Activated CD4-positive, CD25-positive, alpha-beta regulatory T cell treated with anti-CD3 and anti-CD28 coated beads, Interleukin-2, amount 50 U/mL, for 24 hours (primary cell): ENCODE results near the gene HSPBP1.
A peak's percentile ranks its signal among the peaks of the same experiment; 100 is the strongest.

ENCODE experiments used
- ATAC-seq, 2 donors: fragments of 150-1000 bp; cut with Tn5 transposase; one replicate each; pipeline ENCODE4 v1.10.0; 2021; ENCODE audit warnings: mild to moderate bottlenecking in 1 of 2, moderate library complexity in 1 of 2

Gene HSPBP1

DNA sequence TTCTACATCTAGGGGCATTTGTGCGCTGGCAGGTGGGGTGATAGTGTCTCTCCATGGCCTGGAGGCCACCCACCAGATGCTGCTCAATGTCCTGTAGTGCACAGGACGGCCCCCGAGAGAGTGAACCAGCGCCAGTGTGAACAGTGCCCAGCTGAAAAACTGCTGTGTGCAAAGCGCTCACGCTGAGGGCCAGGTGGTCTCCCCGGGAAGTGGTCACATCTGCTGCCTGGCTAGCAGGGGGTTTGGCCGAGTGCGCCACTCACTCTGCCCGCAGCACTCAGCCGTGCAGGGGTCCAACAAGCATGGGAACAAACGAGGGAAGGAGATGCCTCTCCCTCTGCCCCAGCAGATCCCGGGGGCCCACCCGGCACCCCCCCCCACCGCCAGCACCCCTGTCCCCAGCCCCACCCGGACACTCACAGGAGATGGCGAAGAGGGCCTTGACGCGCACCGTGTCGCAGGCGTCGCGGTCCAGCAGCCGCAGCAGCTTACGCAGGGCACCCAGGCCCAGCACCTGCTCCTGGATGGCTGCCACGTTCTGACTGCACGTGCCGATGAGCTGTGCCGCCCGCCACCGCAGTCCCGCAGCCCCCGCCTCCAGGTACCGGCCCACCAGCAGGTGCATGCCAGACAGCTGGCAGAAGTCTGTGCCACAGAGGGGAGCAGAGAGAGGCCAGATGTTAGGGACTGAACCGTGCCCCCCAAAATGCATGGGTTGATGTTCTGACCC, 5.8 kb downstream of the HSPBP1 start:
- ATAC-seq = no peak

DNA sequence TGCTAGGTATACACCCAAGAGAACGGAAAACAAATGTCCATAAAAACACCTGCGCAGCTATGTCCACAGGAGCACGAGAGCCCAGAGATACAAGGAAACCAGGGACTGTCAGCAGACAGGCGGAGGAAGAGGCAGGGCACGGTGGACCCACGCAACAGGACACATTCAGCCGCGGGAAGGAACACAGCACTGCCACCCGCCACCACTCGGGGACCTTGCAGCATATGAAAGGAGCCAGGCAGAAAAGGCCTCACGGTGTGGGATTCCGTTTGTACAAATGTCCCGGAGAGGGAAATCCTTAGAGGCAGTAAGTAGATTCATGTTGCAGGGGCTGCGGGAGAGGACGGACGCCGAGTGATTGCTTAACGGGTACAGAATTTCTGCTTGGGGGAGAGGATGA, 7.8 kb downstream of the HSPBP1 start:
- no peak for ATAC-seq

DNA sequence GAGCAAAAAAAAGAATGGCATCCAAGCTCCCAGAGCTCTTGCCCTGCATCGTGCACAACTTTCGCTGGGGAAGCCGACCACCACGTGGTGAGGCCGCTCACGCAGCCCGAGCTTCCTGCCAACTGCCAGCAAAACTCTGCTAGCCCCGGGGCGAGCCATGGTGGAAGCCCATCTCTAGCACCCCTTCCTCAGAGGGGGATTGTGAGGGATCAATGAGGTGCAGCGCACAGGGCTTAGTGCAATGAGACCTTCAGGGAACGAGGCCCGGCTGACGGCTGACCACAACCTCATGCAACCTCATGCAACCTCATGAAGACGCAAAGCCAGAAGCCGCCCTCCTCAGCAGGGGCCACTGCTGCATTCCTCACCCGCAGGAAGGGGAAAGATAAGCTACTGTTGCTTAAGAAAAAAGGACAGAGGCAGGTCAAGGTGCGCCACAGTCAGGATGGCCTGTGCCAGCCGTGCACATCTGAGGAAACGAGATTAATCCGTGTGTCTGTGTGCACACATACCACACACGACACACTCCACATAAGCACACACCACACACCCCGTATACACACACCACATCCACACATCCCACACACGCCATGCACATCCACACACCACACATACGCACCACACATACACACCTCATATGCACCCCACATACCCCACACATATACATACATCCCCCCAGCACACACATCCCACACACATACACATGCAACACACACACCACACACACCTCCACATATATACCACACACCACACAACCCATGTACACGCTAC, 9.6 kb downstream of the HSPBP1 start:
- no peak for ATAC-seq

DNA sequence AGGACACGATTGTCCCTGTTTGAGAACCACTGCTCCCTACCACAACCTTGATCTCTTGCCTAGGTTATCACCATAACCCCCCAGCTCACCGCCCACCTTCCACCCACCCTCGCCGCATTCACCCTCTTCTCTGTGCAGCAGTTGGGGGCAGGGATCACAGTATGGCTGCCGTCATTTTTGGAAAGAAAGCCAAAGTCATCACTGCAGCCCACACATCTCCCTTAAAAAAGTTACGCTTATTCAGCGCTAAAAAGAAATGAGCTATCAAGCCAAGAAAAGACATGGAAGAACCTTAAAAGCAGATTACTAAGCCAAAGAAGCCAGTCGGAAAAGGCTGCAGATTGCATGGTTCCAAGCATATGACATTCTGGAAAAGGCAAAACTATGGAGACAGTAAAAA, 10.6 kb downstream of the HSPBP1 start:
- ATAC-seq = no peak

DNA sequence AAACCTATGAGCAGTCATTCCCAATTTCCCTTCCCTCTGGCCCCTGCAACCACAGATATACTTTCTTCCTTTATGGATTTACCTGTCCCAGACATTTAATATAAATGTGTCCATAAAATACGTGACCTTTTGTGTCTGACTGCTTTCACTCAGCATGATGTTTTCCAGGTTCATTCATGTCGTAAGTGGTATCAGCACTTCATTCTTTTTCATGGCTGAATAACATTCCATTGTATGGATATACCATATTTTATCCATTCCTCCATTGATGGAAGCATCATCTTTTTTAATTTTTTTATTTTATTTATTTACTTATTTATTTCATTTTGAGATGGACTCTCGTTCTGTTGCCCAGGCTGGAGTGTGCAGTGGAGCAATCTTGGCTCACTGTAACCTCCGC, 13.1 kb downstream of the HSPBP1 start:
- no peak for ATAC-seq

DNA sequence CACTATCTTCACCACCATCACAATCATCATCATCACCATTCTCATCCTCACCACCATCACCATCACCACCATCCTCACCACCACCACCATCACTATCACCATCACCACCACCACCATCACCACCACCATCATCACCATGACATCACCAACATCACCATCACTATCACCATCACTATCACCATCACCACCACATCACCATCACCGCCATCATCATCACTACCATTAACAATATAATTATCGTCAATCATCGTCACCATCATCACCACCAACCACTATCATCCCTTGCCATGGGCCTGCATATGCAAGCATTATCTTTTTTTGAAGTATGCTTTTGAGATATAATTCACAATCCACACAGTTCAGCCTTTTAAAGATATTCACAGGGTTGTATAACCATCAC, 13.5 kb downstream of the HSPBP1 start:
- ATAC-seq = no peak

DNA sequence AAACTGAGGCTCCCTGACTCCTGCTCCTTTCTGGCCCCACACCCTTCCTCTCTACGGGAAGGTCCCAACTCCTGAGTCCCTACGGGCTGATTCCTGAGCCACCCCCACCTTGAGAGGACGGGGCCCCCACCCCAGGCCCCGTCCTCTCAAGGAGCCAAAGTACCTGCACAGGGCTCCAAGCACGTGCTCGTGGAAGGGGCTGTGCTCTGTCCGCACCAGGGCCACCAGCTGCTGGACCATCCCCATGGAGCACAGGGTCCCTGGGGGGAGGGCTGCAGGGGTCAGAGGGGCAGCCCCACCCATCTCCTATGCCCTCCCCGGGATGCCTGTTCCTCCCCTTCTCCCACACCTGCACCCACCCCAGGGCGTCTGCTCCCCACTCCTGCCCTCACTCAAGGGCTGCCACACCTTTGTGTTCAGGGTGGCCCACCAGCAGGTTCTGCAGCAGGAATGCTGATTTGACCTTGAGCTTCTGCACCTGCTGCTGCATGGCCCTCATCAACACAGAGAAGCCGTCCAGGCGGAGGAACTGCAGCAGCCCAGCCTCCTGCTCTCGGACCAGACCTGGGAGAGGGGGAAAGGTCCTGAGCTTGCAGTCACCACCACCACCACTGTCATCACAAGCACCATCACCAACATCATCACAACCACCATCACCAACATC, 14.1 kb downstream of the HSPBP1 start:
- ATAC-seq = no peak

DNA sequence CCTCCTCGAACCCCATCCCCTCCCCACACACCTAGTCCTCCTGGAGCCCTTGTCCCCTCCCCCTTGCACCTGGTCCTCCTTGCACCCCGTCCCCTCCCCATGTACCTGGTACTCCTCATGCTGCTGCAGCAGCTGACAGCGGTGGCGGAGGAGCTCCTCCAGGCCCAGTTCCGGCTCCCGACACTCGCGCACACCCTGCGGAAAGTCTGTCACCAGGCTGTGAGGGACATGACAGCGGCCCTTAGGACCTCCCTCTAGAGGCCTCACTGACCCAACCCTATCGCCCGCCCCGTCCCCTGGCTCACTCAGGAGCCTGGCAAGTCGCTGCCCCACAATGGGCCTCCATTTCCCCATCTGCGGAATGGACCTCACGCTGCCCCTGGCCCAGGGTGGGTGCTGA, 14.7 kb downstream of the HSPBP1 start:
- no peak for ATAC-seq

DNA sequence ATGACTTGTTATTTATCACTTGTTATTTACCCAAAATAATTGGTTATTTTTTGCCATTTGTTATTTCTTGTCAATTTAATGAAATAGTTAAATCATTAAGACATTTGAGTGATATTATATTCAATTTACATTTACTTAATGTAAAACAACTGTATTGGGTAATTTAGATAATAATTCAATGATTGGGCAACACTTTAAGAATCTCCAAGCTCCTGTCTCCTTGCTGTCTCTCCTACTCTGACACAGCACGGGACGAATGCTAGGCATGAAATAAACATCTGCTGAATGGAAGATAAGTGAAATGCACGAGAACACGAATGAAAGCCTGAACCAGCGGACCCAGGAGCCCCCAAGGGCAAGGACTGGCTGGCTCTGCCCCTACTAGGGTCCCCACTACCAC, 15.4 kb downstream of the HSPBP1 start:
- ATAC-seq = no peak

DNA sequence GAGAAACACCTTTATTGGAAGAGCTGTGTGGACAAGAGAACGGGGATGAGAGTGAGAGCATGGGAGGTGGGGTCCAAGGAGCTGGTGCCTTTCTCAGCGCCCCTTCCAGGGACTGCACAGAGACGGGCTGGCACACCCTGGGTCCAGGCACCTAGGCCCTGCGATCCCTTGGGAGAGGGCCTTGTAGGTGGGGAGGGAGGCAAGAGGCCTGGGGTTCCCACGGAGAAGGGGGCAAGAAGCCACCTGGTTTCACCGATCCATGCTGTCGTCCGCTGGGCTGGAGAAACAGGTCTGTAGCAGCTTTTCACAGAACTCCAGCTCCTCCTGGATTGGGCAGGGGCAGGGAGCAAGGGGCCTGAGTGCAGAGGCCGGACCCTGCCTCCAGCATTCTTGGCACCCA, 17.6 kb downstream of the HSPBP1 start:
- no peak for ATAC-seq

DNA sequence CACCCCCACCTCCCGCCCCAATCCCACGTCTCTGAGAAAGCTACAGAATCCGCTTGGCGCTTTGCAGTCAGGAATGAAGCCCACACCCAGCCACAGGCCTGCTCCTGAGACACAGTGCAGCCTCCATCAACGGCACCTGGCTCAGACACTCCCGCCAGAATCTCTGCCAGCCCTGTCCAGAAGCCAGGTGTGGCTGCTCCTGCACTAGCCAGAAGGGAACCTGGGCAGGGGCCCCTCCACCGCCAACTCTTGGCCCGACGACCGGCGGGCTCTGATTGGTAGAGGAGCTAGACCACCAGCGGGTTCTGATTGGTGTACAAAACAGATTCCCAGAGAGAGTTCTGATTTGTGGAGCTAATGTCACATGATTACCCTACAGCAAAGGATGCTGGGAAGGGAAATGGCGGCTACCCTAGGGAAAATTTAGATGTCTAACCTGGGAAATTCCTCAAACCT, 18.2 kb downstream of the HSPBP1 start:
- ATAC-seq = no peak

DNA sequence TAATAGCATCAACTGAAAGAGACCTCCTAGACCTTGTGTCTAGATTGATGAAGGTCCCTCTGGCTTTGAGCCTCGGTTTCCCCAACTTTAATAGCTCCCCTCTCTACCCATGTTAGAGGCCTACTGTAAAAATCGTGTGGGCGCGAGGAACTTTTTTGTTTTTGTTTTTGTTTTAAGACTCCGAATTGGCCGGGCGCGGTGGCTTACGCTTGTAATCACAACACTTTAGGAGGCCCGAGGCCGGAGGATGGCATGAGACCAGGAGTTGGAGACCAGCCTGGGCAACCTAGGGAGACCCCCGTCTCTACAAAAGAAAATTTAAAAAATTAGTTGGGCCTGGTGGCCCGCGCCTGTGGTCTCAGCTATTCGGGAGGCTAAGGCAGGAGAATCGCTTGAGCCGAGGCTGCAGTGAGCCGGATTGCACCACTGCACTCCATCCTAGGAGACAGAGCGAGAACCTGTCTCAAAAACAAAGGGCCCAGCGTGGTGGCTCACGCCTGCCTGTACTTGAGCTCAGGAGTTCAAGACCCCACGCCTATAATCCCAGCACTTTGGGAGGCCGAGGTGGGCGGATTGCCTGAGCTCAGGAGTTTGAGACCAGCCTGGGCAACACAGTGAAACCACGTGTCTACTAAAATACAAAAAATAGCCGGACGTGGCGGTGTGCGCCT, 20.2 kb downstream of the HSPBP1 start:
- no peak for ATAC-seq

DNA sequence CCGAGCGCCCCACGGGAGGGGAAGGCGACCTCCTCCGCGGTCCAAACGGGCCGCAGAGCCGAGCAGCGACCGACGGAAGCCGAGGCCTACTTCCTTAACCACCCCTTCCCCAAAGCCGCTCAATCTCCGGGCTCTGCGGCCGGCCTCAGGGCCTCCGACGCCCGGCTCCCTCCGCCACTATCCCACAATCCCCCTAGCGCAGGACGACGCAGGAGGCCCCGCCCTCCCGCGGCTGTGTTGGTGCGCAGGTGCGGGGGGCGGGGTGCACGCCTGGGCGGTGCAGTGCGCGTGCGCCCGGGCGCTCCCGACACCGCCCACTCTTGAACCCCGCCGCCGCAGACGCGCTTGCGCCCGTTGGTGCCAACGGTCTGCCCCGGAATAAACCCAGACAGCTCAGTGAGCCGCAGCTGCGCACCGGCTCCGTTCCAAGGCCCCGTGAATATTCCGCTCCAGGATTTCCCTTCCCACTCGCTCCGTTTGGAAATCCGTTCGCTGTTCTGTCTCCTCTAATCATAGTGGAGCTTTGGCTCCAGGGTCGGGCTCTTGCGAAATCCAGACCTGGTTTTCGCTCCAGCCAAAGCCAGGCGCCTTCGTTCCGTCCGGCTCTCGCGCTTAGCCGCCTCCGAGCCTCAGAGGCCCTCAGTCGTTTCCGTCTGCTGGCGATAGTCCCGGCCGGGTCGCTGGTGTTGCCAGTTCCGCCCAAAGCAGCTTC, 20.9 kb downstream of the HSPBP1 start, which contains the start of gene PPP6R1:
Gene PPP6R1 (minus strand): TSS at position 190 of the 712 bp plus-strand sequence. CDS start 11,914 bp downstream, outside the sequence.
- ATAC-seq = peak; percentile 71 to 74

DNA sequence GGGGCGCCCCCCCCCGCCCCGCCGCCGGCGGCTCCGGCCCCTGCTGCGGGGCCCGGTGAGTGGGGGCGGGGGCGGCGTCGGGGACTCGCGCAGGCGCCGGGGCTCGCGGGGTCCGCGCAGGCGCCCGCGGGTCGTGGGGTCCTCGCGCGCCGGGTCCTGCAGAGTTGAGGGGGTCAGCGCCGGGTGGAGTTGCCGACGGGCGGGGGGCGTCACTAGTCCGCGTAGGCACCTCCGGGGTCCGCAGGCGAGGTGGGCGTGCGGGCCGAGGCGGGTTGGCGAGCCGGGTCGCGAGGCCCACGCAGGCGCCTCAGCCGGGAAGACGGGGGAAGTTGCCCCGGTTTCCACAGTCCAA, 21.5 kb downstream of the HSPBP1 start:
- peak; percentile 2 to 5 for ATAC-seq

DNA sequence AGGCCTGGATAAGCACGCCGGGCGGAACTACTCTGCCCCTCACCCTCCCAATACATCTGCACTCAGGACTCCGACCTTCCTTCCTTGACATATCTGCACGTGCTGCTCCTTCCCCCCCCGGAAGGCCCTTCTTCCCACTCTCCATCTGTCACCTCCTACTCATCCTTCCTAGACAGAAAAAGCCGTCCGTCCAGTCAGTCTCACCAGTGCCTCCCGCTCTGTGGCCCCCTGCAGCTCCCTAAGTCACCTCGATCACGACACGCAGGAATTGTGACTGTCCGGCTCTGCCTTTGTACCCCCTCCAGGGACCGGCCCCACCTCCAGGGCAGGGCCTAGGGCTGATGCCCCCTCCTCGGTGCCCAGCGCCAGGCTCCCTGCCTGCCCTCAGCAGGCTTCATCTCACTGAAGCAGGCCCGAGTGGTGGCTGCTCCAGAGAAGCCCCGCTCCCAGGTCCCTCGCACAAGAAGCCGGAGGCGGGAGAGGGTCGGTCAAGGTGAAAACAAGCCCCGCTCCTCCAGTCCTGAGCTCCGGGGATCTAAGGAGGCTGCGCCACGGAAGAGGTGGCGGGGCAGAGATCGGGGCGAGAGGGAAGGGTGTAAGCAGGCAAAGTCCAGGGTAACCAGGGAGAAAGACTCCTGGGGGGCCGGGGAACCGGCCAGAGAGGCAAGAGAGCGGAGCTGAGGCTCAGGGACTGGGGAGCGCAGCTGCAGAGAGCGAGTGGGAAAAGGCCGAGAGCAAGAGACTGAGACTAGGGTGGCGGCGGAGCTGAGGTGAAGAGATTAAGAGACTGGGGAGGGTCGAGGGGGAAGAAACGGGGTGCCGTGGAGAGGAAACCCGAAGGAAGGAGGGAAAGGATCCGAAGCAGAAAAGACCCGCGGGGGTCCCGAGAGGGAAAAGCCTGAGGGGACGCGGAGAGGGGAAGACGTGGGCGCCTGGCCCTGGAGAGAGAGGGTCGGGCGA, 22.2 kb downstream of the HSPBP1 start:
- ATAC-seq = no peak

DNA sequence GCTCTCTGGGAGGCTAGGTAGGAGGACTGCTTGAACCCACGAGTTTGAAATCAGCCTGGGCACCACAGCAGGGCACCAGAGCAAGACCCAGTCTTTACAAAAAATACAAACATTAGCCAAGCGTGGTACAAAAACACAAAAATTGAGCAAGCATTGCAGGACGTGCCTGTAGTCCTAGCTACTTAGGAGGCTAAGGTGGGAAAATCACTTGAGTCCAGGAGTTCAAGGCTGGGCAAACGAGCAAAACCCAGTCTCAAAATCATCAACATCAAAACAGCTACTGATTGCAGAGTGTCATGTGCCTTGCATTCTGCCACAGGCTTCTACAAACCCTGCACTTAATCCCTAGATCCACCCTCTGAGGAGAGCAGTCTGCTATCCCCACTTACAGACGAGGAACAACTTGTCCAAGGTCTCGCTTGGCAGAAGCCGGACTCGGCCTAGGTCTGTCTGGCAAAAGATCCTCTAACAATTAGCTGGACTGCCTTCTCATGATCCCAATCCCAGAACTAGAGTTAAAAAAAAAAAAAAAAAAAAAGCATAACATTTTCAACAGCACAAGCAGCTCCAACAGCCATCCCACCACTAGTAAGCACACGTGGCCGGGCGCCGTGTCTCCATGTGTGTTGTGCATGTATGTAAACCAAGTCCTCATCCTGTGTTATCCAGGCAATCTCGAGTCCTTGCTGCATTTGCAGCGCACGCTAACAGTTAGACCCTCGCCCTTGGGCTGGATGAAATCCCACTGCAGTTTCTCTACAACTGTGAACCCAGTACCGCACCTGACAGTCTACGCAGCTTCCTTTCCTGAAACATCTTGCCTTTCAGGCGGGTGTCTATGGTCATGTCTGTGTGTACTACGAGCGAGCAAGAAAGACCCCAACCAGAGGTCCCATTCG, 23.1 kb downstream of the HSPBP1 start:
- ATAC-seq = no peak

DNA sequence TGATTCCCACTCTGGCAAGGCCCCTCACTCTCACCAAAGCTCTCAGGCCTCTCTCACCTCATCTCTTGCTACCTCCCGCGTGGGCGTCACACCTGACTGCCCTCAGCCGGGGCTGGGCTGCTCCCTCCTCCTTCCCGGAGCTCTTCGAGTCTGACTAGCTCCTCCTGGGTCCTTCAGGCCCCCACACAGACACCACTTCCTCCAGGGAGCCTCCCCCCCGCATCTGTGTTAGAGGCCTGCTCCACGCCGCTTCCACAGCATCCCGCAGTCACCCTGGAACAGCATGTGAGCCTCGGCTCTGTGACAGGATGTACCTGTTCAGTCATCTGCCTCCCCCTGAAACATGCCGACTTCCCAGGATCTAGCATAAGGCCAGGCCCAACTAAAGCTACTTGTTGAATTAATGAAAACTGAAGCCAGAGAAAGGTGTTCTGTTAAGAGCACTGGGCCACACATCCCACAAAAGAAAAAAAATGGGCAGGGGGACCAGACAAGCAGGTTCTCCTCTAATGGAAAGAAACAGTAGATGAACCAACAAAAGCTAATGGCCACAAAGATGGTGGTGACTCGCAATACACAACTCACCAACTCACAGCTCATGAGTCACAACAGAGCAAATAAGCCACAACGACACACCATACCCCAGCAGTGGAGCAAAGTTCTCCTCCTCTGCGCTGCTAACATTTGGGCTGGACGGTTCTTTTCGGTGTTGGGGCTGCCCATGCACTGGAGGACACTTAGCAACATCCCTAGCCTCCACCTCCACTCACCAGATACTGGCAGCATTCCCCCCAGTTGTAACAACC, 24.1 kb downstream of the HSPBP1 start:
- ATAC-seq = peak; percentile 27 to 33

DNA sequence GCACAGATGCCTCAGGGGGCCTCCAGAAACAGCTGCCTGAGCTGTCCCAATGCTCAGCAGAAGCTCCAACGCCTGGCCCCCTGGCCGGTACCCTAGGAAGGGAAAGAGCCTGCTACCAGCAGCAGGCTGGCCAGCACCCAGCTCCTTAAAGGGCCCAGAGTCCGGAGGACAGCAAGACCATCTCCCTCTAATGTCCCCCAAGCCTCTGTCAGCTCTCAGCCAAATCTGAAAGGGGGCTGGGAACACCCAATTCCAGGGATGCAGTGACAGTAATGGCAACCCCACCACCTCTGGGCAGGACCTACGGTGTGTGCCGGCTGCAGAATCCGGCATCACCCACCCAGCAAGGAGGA, 25.3 kb downstream of the HSPBP1 start:
- ATAC-seq = no peak
